Stimulated activated CD8-positive, alpha-beta memory T cell treated with anti-CD3 and anti-CD28 coated beads, Interleukin-12 subunit alpha, Interleukin-12 subunit beta, amount 100 ng/mL, for 24 hours (primary cell): Measurements from ENCODE around the gene CLCF1.

ENCODE experiments used
- DNase-seq: peaks from one replicate; pipeline ENCODE4 v3.0.0-alpha.2; 2020; ENCODE audit errors: extremely low read depth

CLCF1 gene

DNA sequence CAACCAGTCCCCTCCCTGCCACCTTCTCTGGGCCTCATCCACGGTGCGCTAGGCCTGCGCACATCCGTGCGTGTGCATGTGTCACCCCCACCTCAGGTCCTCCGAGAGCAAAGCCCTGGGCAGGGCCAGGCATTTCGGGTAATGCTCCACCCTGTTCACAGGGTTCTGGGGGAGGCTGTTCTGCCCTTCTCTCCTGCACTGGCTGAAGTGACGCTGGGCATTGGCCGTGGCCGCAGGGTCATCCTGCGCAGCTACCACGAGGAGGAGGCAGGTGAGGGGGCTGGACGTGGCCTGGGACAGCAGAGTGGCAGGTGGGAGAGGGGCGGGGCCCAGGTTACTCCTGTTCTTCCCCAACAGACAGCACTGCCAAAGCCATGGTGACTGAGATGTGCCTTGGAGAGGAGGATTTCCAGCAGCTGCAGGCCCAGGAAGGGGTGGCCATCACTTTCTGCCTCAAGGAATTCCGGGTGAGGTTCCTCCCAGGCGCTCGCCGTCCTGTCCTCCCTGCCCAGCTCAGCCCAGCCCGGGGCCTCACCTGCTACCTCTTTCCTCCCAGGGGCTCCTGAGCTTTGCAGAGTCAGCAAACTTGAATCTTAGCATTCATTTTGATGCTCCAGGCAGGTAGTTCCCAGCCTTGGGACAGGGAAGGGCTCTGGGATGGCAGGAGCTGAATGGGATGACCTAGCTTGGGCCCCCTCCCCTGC lies 22.3 kb upstream of the CLCF1 start:
- no peak for DNase-seq

DNA sequence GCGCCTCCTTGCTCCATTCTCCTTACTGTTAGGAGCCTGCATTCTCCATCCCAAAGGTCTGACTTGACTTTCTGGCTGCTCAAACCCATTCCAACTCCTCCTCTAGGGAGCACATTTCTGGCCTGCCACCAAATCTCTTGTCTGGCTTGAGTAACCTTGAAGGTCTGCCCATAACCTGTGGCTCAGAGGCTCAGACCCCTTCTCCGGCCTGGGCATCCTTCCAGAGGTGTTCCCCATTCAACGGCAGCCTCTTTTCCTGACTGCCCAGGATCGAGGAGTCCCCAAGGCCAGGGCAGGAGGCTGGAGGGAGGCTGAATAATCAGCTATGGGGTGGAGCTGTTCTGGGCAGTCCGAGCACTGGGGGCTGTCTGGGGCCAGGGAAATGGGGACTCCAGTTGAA lies 20.6 kb upstream of the CLCF1 start:
- DNase-seq = no peak

DNA sequence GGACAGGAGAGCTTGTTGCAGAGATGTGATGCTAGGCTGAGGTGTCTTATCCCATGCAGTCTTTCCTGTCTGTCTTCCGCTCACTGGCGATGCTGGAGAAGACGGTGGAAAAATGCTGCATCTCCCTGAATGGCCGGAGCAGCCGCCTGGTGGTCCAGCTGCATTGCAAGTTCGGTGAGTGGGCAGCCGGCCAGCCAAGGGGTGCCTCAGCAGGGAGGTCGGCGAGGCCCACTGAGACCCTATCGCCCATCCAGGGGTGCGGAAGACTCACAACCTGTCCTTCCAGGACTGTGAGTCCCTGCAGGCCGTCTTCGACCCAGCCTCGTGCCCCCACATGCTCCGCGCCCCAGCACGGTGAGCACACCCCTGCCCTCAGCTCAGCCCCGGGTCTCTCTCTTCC lies 20.0 kb upstream of the CLCF1 start:
- no peak for DNase-seq

DNA sequence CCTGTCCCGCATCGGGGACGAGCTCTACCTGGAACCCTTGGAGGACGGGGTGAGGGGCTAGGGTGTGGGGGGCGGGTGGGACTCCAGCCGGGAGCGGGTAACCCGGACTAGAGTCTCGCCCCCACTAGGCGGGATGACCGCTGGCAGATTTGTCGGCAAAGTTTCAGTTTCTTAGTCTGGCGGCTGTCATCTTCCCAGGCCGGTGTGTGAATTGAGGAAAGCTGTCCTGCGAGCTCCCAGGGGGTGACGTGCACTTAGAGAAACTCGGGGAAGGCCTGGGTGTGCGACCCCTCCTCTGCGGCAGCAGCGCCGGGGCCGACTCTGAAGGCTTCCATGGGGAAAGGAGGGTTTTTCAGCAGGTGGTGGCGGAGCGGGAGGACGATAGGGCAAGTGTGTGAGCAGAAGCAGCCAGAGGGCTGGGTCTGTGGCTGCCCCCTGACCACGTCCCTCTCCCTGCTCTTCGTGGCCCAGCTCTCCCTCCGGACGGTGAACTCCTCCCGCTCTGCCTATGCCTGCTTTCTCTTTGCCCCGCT lies 18.9 kb upstream of the CLCF1 start:
- no peak for DNase-seq

DNA sequence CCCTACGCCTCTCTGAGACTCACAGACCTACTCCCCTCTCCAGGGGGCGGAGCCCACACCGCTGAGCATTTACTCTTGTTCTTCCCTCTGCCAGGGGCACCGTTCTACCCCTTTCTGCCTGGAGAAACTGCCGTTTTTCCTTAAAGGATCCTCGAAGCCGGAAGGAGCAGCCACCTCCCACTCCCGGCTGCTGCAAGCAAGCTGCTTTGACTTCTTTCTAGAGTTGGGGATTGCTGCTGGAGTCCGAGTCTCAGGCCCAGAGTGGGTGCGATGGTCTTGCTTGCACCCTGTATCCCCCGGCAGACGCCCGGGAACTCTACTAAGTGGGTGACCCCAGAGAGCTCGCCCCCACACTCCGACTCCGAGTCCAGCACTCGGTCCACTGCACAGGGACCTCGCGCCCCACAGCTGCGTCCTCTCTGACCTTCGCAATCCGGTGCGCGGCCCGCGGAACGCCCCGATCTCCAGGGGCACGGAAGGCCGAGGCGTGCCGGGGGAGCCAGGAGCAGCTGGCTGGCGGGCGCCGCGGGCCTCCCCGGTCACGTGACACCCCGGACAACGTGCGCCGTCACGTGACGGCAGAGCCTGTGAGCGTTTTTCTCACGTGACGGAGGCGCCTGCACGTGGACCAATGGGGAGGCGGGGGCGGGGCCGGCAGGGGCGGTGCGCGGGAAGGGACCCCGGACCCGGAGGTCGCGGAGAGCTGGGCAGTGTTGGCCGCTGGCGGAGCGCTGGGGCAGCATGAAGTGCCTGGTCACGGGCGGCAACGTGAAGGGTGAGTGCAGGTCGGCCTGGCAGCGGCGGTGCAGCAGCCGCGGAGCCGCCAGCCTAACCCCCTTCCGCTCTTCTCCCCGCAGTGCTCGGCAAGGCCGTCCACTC lies 18.1 kb upstream of the CLCF1 start, which contains the start of gene RAD9A:
RAD9A (plus strand) TSS at position 683 of the 879 bp plus-strand sequence; CDS start at position 742, 59 bp downstream.
- peak; percentile 90 for DNase-seq

DNA sequence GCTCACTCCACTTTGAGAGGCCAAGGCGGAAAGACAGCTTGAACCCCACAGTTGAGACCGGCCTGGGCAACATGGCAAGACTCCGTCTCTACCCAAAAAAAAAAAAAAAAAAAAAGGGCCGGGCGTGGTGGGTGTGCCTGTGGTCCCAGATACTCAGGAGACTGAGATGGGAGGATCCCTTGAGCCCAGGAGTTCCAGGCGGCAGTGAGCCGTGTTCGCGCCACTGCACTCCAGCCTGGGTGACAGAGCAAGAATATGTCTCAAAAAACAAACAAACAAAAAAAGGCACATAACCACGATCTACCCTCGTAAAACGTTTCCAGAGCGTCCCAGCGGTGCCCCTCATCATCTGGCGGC lies 17.5 kb upstream of the CLCF1 start:
- DNase-seq = no peak

DNA sequence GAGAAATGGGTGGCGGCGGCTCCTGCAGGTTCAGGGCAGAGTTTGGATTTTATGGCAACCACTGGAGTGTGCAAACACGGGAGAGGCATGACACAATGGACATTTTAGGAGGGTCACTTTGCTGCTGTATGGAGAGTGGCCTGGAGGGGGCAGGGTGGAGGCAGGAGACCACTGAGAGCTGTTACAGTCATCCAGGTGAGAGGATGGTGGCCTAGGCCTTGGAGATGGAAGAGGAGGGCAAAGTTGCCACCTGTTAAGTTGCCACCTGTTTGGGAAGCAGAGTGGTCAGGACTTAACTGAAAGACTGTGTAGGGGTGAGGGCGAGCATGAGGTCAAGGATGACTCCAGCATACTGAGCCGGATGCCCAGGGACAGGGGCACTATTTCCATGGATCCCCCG lies 16.1 kb upstream of the CLCF1 start:
- no peak for DNase-seq

DNA sequence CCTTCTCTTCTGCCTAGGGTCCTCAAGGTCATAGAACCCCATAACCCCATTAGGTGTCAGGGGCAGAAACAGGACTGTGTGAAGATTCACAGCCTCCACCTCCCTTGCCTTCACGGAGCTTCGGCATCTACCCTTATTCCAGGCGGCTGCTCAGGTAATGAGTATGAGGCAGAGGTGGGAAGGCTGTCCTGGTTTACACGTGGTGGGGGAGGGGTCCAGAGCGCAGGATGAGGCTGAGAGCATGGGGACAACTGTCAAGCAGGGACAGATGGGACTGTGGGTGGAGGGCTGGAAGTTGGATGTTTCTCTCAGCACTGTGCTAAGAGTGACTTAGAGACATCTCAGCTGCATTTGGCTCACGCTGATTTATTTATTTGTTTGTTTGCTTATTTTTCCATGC lies 14.1 kb upstream of the CLCF1 start:
- no peak for DNase-seq

DNA sequence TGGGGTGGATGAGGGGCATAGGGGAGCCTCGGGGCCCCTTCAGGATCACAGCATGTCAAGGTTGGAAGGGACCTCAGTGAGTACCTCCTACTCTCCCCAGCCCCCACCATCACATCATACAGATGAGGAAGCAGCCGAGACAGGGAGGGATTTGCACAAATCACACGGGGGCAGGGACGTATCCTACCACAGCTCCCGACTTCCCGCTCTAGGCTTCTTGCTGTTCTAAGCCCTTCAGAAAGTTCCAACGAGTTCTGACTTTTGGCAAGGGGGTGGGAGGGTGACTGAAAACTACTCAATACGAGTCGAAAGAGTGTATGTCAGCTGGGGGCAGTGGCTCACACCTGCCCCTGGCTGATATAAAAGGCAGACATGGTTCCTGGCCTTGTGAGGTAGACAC lies 13.7 kb upstream of the CLCF1 start:
- no peak for DNase-seq

DNA sequence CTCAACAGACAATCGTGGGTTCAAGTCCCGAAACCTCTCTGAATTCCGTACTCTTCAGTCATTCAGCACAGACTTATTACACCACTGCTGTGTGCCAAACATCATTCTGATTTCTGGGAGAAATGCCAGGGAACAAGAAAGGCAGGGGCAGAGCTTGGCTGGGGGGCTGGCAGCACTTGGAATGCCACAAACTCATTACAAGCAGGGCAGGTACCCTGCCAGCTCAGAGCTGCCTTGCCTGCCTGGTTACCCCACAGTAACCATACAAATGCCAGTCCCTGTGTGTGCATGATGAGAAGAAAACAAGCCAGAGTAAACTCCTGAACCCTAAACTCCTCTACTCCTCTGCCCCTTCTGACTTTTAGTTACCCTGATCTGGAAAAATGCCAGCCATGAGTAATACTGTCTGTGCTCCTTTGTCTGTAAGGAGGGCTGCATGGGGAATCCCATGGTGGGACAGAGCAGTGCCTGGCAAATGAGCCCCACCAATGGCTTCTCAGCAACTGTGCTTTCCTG lies 11.5 kb upstream of the CLCF1 start:
- no peak for DNase-seq

DNA sequence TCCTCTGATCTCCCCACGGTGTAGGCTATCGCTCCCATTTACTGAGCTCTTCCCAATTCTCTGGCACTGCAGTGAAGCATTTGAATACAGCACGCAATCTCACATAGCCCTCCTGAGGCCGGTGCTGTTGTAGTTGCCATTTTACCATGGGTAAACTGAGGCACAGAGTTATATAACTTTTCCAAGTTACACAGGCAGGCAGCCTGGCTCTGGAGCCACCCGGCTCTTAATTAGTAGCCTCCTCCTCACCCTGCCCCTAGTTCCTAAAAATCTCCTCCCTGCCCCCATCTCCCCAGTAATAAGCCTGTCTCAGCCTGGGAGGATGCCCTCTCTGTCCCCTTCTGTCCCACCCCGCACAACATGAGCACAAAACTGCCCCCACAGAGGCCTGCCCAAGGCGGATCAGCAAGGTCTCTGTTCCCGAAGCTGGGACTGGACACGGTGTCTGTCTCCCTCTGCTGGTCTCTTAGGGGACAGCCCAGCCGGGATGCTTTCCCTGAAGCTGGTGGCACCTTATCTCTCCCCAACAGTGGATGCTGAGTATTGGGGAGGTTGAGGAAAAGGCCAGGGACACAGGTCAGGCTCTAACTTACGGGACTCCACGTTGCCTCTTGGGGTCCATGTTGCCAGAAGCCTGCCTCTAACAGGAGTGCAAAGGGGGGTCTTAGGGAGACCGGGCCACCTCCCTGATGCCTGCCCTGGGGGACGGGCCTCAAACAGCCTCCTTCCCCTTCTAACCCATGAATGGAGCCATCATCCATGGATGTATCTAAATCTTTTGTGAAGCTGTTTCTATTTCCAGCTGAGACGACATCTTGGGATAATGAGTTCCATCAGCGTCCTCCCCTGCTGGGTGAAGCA lies 9.1 kb upstream of the CLCF1 start:
- DNase-seq = peak; percentile 45

DNA sequence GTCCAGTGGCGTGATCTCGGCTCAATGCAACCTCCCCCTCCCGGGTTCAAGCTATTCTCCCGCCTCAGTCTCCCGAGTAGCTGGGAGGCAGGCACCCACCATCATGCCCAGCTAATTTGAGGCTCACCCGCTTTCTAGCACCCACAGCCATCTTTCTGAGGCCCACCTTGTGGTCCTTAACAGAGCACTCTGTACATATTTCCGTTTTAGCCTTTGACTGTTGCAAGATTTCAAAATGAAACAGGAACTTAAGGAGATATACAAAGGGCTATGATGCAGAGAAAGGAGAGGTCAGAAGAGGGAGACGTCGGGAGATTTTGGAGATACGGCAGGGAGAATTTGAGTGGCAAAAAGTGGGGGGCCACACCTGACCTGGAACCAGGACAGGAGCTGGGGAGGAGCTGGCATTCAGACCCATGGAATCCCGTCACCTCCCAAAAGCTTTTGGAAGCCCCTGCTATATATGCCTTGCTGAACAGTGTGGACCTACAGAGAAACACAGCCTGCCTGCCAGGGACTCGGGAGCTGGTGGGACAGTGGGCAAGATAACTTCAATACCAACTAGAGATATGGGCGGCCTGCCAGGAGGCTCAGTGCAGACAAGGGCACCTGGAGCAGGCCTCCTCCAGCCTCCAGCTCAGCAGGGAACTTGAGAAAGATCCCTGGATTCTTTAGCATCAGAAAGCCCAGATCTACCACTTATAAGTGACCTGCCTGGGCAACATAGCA lies 8.0 kb upstream of the CLCF1 start:
- no peak for DNase-seq

DNA sequence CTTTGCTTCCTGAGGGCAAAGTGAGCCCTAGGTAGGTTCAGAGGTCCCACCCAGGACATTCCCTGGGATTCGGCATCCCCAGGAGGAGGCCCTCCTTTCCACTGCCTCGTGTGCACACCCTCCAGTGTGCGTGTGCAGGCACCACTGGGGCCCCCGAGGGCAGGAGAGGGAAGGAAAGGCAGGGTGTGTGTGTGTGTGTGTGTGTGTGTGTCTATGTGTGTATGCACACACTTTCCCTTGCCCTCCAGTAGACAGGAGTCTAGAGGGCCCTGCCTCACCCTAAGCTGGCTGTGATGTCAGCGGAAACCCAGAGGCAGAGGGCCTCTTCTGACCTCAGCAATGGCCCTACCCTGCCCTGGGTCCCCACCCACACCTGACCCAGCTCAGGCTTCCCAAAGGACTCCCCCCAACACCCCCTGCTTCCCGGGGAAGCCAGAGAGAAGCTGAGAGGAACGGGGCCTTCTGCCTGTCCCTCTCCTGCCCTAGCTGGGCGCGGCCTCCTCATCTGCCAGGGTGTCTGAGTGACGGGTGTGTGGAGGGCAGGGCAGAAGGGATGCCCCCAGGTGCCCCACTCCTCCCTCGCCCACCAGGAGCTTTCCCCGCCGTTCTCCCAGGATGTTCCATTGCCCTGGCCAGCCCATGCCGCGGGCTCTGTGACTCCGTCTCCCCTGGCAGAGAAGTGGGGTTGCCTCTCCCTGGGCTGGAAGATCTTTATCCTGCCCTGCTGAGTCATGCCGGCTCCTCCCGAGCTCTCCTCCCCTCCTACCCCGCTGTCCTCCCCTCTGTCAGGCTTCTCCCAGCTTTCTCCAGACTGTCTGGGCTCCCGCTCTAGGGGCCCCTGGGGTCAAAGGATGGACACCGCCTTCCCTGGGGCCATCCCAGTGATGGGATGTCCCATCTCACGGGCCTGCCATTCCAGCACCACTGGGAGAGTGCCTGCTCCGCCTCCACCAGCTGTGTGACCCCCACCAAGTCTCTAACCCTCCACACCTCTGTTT lies 6.0 kb upstream of the CLCF1 start:
- DNase-seq = no peak

DNA sequence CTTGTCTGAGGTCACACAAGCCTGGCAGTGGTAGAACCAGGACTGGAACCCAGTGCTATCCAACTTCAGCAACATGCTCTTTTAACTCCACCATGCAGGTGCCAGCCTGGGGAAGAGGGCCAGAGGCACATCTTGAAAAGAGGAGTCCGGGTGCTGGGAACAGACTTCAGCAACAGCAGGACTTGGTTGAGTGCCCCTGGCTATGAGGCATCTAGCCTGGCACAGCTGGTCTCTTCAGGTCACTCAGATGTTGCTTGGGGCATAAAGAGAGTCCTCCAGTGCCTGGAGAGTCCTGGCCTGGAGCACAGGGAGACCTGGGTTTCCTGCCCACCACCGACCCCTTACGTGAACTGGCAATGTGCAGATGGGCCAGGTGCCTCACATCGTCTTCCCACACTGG lies 5.1 kb upstream of the CLCF1 start:
- DNase-seq = no peak

DNA sequence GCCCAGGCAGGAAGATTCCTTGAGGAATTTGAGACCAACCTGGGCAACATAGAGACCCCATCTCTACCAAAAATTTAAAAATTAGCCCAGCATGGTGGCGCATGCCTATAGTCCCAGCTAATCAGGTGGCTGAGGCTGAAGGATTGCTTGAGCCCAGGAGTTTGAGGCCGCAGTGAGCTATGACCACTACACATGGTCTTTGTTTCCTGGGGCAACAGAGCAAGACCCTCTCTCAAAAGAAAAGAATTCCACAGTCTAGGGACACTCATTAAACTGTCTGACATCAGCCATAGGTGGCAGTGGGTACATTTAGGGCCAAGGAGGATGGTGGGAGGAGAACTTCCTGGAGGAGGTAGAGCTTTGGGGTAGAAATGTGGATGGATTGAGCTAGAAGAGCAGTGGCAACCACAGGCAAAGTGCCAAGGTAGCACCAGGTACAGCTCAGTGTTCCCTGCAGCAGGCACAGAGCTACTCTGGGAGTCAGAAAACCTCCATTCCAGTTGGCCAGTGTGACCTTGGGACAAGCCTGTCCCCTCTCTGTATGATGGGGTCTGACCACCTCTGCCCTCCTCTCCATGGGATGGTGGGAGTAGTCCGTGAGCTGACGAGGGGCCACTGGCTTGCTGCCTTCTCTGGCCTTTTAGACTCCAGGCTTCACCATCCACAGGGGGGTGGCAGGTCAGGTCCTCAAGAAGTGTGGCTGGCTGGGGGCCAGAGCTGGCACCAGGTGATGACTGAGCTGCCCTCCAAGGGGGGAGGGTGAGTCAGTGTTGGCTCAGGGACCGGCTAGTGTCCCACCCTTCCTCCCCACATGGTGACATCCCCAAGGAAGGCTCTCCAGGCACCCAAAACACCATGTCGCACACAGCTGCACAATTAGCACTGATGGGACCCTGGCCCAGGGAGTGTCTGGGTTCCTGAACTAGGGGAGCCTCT lies 3.7 kb upstream of the CLCF1 start:
- no peak for DNase-seq

DNA sequence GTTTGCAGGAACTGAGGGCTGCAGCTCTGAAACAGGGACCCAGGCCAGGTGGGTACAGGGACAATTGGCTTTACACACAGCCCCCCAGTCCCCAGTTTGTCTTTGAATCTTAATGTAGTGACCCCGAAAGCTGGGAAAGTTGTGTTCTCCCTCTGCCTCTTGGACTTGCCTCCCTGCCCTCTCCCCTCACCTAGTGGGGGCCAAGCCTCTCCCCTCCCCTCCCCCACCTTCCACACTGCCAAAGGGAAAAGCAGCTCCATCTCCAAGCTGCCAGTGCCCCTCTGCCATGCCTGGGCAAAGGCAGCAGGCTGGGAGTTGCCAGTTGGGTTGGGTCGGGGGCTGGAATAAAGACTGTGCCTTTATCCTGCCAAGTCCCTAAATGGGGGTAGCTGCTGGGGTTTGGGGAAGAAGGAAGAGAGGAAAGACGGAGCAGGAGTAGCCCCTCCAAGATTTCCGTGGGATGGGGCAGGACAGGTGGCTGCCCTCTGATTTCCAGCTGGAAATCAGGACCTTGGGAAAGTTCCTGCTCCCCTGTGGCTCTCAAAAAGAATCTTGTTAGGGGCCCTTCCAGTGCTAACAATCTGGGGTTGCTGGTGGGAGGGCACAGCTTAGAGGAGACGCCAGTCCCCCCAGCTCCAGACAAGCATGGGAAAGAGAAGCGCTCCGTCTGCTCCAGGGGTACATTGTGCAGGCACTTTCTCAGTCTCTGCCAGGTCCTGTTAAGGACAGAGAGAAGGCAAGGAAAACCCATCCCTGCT lies 2.8 kb upstream of the CLCF1 start:
- DNase-seq = no peak

DNA sequence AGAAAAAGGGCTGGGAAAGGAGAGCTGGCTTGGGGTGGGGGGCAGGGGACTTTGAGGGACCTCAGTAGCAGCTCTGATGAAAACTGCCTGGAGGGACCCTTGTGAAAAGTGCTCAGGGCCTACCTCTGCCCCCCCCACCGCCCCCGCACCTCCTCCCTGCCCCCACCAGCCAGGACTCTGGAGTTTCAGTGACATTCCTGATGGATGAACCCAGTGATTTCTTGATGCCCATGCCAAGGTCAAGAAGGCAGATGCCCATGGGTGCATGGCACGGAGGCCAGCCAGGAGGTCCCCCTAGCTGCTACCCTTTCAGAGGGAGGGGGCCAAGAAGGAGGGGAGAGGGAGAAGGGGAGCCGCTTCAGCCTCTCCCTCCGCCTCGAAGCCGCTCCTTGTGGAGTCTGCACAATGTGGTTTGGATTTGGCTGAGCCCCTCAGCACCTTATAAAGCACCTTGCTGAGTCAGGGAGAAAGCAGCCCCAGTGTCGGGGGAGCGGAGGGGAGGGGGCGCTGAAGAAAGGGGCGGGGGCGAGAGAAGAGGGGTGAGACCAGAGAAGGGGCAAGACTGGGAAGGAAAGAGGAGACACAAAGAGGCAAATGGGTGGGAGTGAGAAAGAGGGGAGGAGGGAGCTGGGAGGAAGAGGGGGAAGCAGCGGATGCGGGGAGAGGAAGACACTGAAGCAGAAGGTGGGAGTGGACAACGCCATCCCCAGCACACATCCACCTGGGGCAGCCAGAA lies 2.1 kb upstream of the CLCF1 start:
- no peak for DNase-seq
